ENCODE measurements around the gene KCND3. TPM values are rescaled to one million over a fixed set of nuclear protein-coding genes. Genes with fewer than 3 reads are reported as not detected.

KCND3 gene
- total RNA-seq, 1 donor from 2014 or later: 0.06 TPM

- Mint-ChIP-seq H3K27ac (no peak overlapping the region), H3K4me1 (no peaks in the 10 kb centered on the region), H3K36me3 (no peaks in the 10 kb centered on the region), H3K4me3 (no peak overlapping the region), H3K27me3 (ENCODE audit: insufficient read depth, low read depth) (peaks cover 14% of the 10 kb centered on the region), H3K9me3 (no peaks in the 10 kb centered on the region)
- Histone ChIP-seq H3K4me1 (no peaks in the 10 kb centered on the region), H2AFZ (replicated peaks) (no peak overlapping the region), H3K79me2 (ENCODE audit: low read depth) (no peaks in the 10 kb centered on the region), H3K36me3 (no peaks in the 10 kb centered on the region), H3K4me2 (no peak overlapping the region), H3K9me3 (ENCODE audit: low read depth) (no peaks in the 10 kb centered on the region), H3K27me3 (no peaks in the 10 kb centered on the region), H3F3A (ENCODE audit: low read depth) (no peaks in the 10 kb centered on the region), H3K27ac (no peak overlapping the region), H3K4me3 (no peak overlapping the region), H3K9ac (no peak overlapping the region), H4K20me1 (ENCODE audit: low read depth) (no peaks in the 10 kb centered on the region)
- TF ChIP-seq CTCF (IDR thresholded peaks at IDR 0.05) (no peak), EZH2 (IDR thresholded peaks at IDR 0.05) (no peak), EZH2phosphoT487 (IDR thresholded peaks at IDR 0.05) (no peak)
- no peak for DNase-seq (ENCODE audit: low spot score)
Measured at GRCh38 chr1:111842411-111842810, 147.1 kb downstream of the KCND3 start.

- no peak overlapping the region for H2AFZ ChIP-seq (replicated peaks)
- no peak overlapping the region for H3K4me3 ChIP-seq
- no peaks in the 10 kb centered on the region for H3K36me3 Mint-ChIP-seq
- H3K36me3 ChIP-seq: no peaks in the 10 kb centered on the region
- DNase-seq (ENCODE audit: low spot score): no peak
- no peaks in the 10 kb centered on the region for H3K9me3 Mint-ChIP-seq
- no peak overlapping the region for H3K4me2 ChIP-seq
- H3K27me3 ChIP-seq: no peaks in the 10 kb centered on the region
- no peak overlapping the region for H3K27ac Mint-ChIP-seq
- H3K27ac ChIP-seq: no peak overlapping the region
- H3K4me1 ChIP-seq: no peaks in the 10 kb centered on the region
- peaks cover 14% of the 10 kb centered on the region for H3K27me3 Mint-ChIP-seq (ENCODE audit: insufficient read depth, low read depth)
- H3F3A ChIP-seq (ENCODE audit: low read depth): no peaks in the 10 kb centered on the region
- H3K4me1 Mint-ChIP-seq: no peaks in the 10 kb centered on the region
- H3K9me3 ChIP-seq (ENCODE audit: low read depth): no peaks in the 10 kb centered on the region
- TF ChIP-seq CTCF (IDR thresholded peaks at IDR 0.05): no peak
- TF ChIP-seq EZH2 (IDR thresholded peaks at IDR 0.05): no peak
- no peak for TF ChIP-seq EZH2phosphoT487 (IDR thresholded peaks at IDR 0.05)
- H3K4me3 Mint-ChIP-seq: no peak overlapping the region
- H3K9ac ChIP-seq: no peak overlapping the region
- no peaks in the 10 kb centered on the region for H4K20me1 ChIP-seq (ENCODE audit: low read depth)
- no peaks in the 10 kb centered on the region for H3K79me2 ChIP-seq (ENCODE audit: low read depth)
Measured at GRCh38 chr1:111841746-111842145, 147.7 kb downstream of the KCND3 start.

- TF ChIP-seq EZH2phosphoT487 (IDR thresholded peaks at IDR 0.05): no peak
- TF ChIP-seq CTCF (IDR thresholded peaks at IDR 0.05): no peak
- TF ChIP-seq EZH2 (IDR thresholded peaks at IDR 0.05): no peak
Measured at GRCh38 chr1:111841189-111841588, 148.3 kb downstream of the KCND3 start.

More at GRCh38 chr1:111841189-111841588, 148.3 kb downstream of the KCND3 start:
- Histone ChIP-seq H3K27me3 (no peaks in the 10 kb centered on the region), H3K9me3 (ENCODE audit: low read depth) (no peaks in the 10 kb centered on the region), H3K27ac (no peak overlapping the region), H4K20me1 (ENCODE audit: low read depth) (no peaks in the 10 kb centered on the region), H3K36me3 (no peaks in the 10 kb centered on the region), H3K4me1 (no peaks in the 10 kb centered on the region), H3F3A (ENCODE audit: low read depth) (no peaks in the 10 kb centered on the region), H3K4me3 (no peak overlapping the region), H2AFZ (replicated peaks) (no peak overlapping the region), H3K9ac (no peak overlapping the region), H3K4me2 (no peak overlapping the region), H3K79me2 (ENCODE audit: low read depth) (no peaks in the 10 kb centered on the region)
- peaks cover 14% of the 10 kb centered on the region for H3K27me3 Mint-ChIP-seq (ENCODE audit: insufficient read depth, low read depth)
- no peak for DNase-seq (ENCODE audit: low spot score)
- H3K4me3 Mint-ChIP-seq: no peak overlapping the region
- H3K36me3 Mint-ChIP-seq: no peaks in the 10 kb centered on the region
- H3K27ac Mint-ChIP-seq: no peak overlapping the region
- peaks cover 1% of the 10 kb centered on the region for H3K9me3 Mint-ChIP-seq
- no peaks in the 10 kb centered on the region for H3K4me1 Mint-ChIP-seq

Measured in neural progenitor cell (in vitro differentiated cells).